HepG2 (cell line): ENCODE results near the gene RTBDN. TPM values are rescaled to one million over a fixed set of nuclear protein-coding genes. Genes with fewer than 3 reads are reported as not detected.
A peak's percentile ranks its signal among the peaks of the same experiment; 100 is the strongest.

Experiments used
- ATF1 ChIP-seq: IDR thresholded peaks from 2 replicates; pipeline ENCODE4 v1.6.1; 2016; ENCODE audit warnings: mild to moderate bottlenecking, control low read depth
- MATR3 ChIP-seq: sonication (generic); formaldehyde crosslinking; IDR thresholded peaks from 2 replicates; pipeline ENCODE4 v1.4.0; 2020; ENCODE audit warnings: missing genetic modification reagents
- NFE2L1 ChIP-seq: sonication (generic); formaldehyde crosslinking; IDR thresholded peaks from 2 replicates; pipeline ENCODE4 v1.4.0; 2020; ENCODE audit warnings: missing genetic modification reagents, mild to moderate bottlenecking, borderline replicate concordance
- NFKB2 ChIP-seq: sonication (generic); formaldehyde crosslinking; IDR thresholded peaks from 2 replicates; pipeline ENCODE4 v1.4.0; 2020; ENCODE audit warnings: missing genetic modification reagents, borderline replicate concordance
- RXRA ChIP-seq: sonication (generic); formaldehyde crosslinking; IDR thresholded peaks from 2 replicates; pipeline ENCODE4 v1.5.1; 2020; ENCODE audit warnings: missing genetic modification reagents
- ZNF292 ChIP-seq: sonication (generic); formaldehyde crosslinking; IDR thresholded peaks from 2 replicates; pipeline ENCODE4 v1.8.1; 2022; ENCODE audit warnings: mild to moderate bottlenecking, low read depth, missing genetic modification reagents, borderline replicate concordance
- ZNF317 ChIP-seq: sonication (generic); formaldehyde crosslinking; IDR thresholded peaks from 2 replicates; pipeline ENCODE4 v1.5.0; 2020; ENCODE audit warnings: mild to moderate bottlenecking, missing genetic modification reagents
- ZNF547 ChIP-seq: sonication (generic); formaldehyde crosslinking; IDR thresholded peaks from 2 replicates; pipeline ENCODE4 v1.5.1; 2020; ENCODE audit warnings: mild to moderate bottlenecking, missing genetic modification reagents
- ZNF577 ChIP-seq: sonication (generic); formaldehyde crosslinking; IDR thresholded peaks from 2 replicates; pipeline ENCODE4 v1.4.0; 2020; ENCODE audit warnings: mild to moderate bottlenecking, low read depth, missing genetic modification reagents, borderline replicate concordance
- ZNF580 ChIP-seq: IDR thresholded peaks from 2 replicates; pipeline ENCODE4 v1.6.1; 2016; ENCODE audit warnings: low read depth, borderline replicate concordance
- ZSCAN31 ChIP-seq: sonication (generic); formaldehyde crosslinking; IDR thresholded peaks from 2 replicates; pipeline ENCODE4 v1.5.0; 2020; ENCODE audit warnings: low read depth, mild to moderate bottlenecking, missing genetic modification reagents
- polyA plus RNA-seq, 8 experiments: library from polyadenylated mRNA; depleted of rRNA in 3 of 8; stranded (reverse) in 7 of 8; unstranded in 1 of 8; fragments of >200 nt; fragmentation: Illumina TruSeq in 4 of 8; extraction: Trizol in 4 of 8; gene quantifications; 2 replicates each; pipeline versions ENCODE4 v1.2.1 to v1.2.3, GENCODE V29; 2011 to 2016; ENCODE audit warnings: low read depth in 4 of 8, missing spikeins in 1 of 8, mixed read lengths in 1 of 8; ENCODE audit not compliant: insufficient read depth in 1 of 8
- total RNA-seq, 5 experiments: library from RNA; depleted of rRNA; stranded (reverse); fragments of >200 nt; fragmentation: Illumina TruSeq; extraction: Trizol; gene quantifications; 2 replicates each; pipeline ENCODE4 v1.2.3, GENCODE V29; 2016; ENCODE audit warnings: low read depth in 1 of 5
- TF ChIP-seq, protein P1 (sequence below): sonication (generic); formaldehyde crosslinking; IDR thresholded peaks from 2 replicates; pipeline ENCODE4 v1.8.1; 2023; ENCODE audit warnings: mild to moderate bottlenecking, missing genetic modification reagents
- TF ChIP-seq, protein P2 (sequence below): sonication (generic); formaldehyde crosslinking; IDR thresholded peaks from 2 replicates; pipeline ENCODE4 v1.4.0; 2020; ENCODE audit warnings: missing genetic modification reagents, borderline replicate concordance
- TF ChIP-seq, protein P3 (sequence below): sonication (generic); formaldehyde crosslinking; IDR thresholded peaks from 2 replicates; pipeline ENCODE4 v1.5.1; 2020; ENCODE audit warnings: mild to moderate bottlenecking, missing genetic modification reagents, moderate library complexity
- TF ChIP-seq, protein P4 (sequence below): fragments of 450-650 bp; IDR thresholded peaks from 2 replicates; pipeline ENCODE4 v1.6.1; 2017; ENCODE audit warnings: mild to moderate bottlenecking

RTBDN gene
- total and polyA plus RNA-seq, 2 of the 13 experiments (the other 11 are each of a cell fraction or from before 2014, with no cell fraction given): 0.27 to 0.48 TPM

DNA sequence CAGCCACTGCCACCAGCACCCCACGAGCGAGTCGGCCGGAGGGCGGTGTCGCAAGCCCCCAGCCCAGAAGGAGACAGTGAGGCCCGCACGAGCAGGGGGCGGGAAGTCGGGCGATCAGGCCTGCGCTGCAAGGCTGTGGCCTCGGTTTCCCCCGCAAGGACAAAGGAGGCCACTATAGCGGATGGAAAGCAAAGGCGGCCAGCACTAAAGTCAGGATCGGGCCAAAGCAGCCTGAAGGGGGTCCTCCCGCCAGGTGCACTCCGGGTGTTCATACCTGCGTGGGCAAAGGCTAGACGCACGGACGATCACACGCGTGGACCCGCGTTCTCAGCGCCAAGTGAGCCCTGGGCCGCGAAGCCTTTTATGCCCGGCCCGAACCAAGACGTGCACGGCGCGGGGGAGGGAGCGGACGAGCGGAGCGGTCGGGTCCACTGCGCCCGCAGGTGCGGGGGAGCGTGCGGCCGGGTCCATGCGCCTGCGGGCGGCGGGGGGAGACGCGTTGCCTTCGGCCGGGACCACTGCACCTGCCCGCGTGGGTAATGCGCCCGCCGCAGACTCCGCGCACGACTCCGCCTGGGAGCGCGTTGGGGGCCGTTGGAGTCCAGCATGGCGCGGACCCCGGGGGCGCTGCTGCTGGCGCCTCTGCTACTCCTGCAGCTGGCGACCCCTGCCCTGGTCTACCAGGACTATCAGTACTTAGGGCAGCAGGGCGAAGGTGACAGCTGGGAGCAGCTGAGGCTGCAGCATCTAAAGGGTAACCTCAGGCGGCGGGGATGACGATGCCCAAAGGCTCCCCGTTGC is 32.7 kb downstream of the RTBDN start, which contains the start of the genes PRDX2 and THSD8 (continued):
- TF ChIP-seq ZNF317 (no peak), NFKB2 (peak; percentile 74; the same call in 1 of the 2 replicates), NFE2L1 (CRISPR knock-in tag) (no peak; the same call in 1 of the 2 replicates), RXRA (CRISPR knock-in tag) (peak; percentile 55), ZNF580 (CRISPR knock-in tag) (no peak; the same call in 1 of the 2 replicates), ZNF577 (CRISPR knock-in tag) (no peak), ZNF547 (CRISPR knock-in tag) (peak; percentile 93), ZNF292 (CRISPR knock-in tag) (peak; percentile 20; the same call in 1 of the 2 replicates), ZSCAN31 (peak; percentile 94), MATR3 (no peak), ATF1 (CRISPR knock-in tag) (no peak)
- TF ChIP-seq, protein P1, sequence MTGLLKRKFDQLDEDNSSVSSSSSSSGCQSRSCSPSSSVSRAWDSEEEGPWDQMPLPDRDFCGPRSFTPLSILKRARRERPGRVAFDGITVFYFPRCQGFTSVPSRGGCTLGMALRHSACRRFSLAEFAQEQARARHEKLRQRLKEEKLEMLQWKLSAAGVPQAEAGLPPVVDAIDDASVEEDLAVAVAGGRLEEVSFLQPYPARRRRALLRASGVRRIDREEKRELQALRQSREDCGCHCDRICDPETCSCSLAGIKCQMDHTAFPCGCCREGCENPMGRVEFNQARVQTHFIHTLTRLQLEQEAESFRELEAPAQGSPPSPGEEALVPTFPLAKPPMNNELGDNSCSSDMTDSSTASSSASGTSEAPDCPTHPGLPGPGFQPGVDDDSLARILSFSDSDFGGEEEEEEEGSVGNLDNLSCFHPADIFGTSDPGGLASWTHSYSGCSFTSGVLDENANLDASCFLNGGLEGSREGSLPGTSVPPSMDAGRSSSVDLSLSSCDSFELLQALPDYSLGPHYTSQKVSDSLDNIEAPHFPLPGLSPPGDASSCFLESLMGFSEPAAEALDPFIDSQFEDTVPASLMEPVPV (CRISPR knock-in tag): peak; percentile 9; the same call in 1 of the 2 replicates
- TF ChIP-seq, protein P2, sequence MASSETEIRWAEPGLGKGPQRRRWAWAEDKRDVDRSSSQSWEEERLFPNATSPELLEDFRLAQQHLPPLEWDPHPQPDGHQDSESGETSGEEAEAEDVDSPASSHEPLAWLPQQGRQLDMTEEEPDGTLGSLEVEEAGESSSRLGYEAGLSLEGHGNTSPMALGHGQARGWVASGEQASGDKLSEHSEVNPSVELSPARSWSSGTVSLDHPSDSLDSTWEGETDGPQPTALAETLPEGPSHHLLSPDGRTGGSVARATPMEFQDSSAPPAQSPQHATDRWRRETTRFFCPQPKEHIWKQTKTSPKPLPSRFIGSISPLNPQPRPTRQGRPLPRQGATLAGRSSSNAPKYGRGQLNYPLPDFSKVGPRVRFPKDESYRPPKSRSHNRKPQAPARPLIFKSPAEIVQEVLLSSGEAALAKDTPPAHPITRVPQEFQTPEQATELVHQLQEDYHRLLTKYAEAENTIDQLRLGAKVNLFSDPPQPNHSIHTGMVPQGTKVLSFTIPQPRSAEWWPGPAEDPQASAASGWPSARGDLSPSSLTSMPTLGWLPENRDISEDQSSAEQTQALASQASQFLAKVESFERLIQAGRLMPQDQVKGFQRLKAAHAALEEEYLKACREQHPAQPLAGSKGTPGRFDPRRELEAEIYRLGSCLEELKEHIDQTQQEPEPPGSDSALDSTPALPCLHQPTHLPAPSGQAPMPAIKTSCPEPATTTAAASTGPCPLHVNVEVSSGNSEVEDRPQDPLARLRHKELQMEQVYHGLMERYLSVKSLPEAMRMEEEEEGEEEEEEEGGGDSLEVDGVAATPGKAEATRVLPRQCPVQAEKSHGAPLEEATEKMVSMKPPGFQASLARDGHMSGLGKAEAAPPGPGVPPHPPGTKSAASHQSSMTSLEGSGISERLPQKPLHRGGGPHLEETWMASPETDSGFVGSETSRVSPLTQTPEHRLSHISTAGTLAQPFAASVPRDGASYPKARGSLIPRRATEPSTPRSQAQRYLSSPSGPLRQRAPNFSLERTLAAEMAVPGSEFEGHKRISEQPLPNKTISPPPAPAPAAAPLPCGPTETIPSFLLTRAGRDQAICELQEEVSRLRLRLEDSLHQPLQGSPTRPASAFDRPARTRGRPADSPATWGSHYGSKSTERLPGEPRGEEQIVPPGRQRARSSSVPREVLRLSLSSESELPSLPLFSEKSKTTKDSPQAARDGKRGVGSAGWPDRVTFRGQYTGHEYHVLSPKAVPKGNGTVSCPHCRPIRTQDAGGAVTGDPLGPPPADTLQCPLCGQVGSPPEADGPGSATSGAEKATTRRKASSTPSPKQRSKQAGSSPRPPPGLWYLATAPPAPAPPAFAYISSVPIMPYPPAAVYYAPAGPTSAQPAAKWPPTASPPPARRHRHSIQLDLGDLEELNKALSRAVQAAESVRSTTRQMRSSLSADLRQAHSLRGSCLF (CRISPR knock-in tag): no peak
- TF ChIP-seq, protein P3, sequence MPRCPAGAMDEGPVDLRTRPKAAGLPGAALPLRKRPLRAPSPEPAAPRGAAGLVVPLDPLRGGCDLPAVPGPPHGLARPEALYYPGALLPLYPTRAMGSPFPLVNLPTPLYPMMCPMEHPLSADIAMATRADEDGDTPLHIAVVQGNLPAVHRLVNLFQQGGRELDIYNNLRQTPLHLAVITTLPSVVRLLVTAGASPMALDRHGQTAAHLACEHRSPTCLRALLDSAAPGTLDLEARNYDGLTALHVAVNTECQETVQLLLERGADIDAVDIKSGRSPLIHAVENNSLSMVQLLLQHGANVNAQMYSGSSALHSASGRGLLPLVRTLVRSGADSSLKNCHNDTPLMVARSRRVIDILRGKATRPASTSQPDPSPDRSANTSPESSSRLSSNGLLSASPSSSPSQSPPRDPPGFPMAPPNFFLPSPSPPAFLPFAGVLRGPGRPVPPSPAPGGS (CRISPR knock-in tag): peak; percentile 92
- TF ChIP-seq, protein P4, sequence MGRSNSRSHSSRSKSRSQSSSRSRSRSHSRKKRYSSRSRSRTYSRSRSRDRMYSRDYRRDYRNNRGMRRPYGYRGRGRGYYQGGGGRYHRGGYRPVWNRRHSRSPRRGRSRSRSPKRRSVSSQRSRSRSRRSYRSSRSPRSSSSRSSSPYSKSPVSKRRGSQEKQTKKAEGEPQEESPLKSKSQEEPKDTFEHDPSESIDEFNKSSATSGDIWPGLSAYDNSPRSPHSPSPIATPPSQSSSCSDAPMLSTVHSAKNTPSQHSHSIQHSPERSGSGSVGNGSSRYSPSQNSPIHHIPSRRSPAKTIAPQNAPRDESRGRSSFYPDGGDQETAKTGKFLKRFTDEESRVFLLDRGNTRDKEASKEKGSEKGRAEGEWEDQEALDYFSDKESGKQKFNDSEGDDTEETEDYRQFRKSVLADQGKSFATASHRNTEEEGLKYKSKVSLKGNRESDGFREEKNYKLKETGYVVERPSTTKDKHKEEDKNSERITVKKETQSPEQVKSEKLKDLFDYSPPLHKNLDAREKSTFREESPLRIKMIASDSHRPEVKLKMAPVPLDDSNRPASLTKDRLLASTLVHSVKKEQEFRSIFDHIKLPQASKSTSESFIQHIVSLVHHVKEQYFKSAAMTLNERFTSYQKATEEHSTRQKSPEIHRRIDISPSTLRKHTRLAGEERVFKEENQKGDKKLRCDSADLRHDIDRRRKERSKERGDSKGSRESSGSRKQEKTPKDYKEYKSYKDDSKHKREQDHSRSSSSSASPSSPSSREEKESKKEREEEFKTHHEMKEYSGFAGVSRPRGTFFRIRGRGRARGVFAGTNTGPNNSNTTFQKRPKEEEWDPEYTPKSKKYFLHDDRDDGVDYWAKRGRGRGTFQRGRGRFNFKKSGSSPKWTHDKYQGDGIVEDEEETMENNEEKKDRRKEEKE: no peak
